H1 (cell line): ENCODE data around the gene CDH26. TPM values are rescaled to one million over a fixed set of nuclear protein-coding genes. Genes with fewer than 3 reads are reported as not detected.

Experiments
- MAX ChIP-seq: IDR thresholded peaks from 2 replicates; pipeline ENCODE4 v1.6.1; 2012; ENCODE audit warnings: inconsistent platforms
- PHF8 ChIP-seq: fragments of 200-600 bp; sonication (generic); conservative IDR thresholded peaks from 2 replicates; pipeline ENCODE4 v1.7.1; 2012; ENCODE audit warnings: low read depth, mild to moderate bottlenecking, inconsistent platforms, low read length, moderate library complexity
- polyA plus RNA-seq, 7 experiments: library from polyadenylated mRNA; depleted of rRNA in 3 of 7; stranded (reverse) in 5 of 7; unstranded in 2 of 7; fragments of >200 nt in 5 of 7; fragments of 200-250 nt in 2 of 7; gene quantifications; 1 replicate in 5 of 7; 2 replicates in 1 of 7; 4 replicates in 1 of 7; pipeline versions ENCODE4 v1.2.1 to v1.2.3, GENCODE V29; 2011 to 2013; ENCODE audit warnings: missing spikeins in 2 of 7, mixed read lengths in 2 of 7
- total RNA-seq: library from RNA; stranded (reverse); fragmentation: NEBNext Ultra II Directional; extraction: Animal tissue kit (Norgen Biotek cat#: 25700); gene quantifications from 2 replicates; pipeline ENCODE4 v1.2.1, GENCODE V29; 2021

Gene CDH26
- total and polyA plus RNA-seq, 2 of the 8 experiments (the other 6 are each of a cell fraction or from before 2014, with no cell fraction given): 1.5 to 1.7 TPM

- no peak for TF ChIP-seq MAX
- no peak for TF ChIP-seq PHF8
These were observed 13.5 kb upstream of the CDH26 start (continued) for GRCh38 chr20:59944726-59945125.
